Measurements from ENCODE around the gene GUSB.

Gene GUSB

DNA sequence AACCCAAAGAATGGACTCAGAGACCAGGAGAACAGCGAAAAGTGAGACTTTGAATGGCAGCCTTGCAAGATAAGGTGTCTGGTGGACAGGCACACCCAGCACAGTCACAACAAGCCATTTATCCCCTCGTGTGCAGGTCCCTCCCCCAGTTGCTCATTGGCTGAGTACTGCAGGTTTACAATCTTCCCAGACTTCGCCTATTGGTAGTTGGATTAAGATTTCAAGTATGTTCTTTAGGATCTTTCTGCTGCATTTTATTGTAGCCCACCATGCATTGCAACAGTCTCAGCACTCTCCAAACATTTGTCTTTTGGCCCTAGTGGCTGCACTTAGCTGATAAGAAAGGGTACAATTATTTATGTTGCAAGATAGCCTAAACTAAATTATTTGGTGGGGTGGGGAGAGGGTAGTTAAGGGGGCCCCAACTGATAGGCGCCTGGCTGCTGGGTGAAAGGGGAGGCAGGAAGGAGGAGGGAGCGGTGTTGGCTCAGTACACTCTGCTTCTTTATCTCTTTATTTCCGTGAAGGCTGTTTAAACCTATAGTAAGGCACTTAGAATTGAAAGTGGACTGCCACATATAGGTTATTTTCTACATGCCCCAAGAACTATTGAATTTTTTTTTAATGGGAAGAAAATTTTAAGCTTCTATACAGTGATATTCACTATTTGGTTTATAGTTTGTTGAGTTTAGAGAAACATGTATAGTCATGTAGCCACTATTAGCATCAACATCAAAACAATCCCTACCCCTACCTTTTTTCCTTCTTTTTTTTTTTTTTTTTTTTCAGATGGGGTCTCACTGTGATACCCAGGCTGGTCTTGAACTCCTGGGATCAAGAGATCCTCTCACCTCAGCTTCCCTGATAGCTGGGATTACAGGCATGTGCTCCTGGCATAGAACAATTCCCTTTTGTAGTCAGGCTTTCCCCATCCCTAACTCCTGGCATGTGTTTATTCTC lies 54.2 kb downstream of the GUSB start:
- Histone ChIP-seq H3K79me2 (peaks cover 14% of the 10 kb centered on the region), H3K36me3 (ENCODE audit: control insufficient read depth, insufficient read depth, low read length) (no peaks in the 10 kb centered on the region), H3K9ac (no peak overlapping the region), H2AFZ (no peak overlapping the region), H3K4me2 (ENCODE audit: low read length) (no peak overlapping the region), H3K9me3 (ENCODE audit: control insufficient read depth, low read length) (no peaks in the 10 kb centered on the region), H3K4me1 (no peaks in the 10 kb centered on the region), H3K27ac (no peak overlapping the region), H3K4me3 (ENCODE audit: low read depth, low read length) (no peak overlapping the region), H3K27me3 (ENCODE audit: control insufficient read depth, insufficient read depth, low read length) (no peaks in the 10 kb centered on the region)
- TF ChIP-seq, protein P1, sequence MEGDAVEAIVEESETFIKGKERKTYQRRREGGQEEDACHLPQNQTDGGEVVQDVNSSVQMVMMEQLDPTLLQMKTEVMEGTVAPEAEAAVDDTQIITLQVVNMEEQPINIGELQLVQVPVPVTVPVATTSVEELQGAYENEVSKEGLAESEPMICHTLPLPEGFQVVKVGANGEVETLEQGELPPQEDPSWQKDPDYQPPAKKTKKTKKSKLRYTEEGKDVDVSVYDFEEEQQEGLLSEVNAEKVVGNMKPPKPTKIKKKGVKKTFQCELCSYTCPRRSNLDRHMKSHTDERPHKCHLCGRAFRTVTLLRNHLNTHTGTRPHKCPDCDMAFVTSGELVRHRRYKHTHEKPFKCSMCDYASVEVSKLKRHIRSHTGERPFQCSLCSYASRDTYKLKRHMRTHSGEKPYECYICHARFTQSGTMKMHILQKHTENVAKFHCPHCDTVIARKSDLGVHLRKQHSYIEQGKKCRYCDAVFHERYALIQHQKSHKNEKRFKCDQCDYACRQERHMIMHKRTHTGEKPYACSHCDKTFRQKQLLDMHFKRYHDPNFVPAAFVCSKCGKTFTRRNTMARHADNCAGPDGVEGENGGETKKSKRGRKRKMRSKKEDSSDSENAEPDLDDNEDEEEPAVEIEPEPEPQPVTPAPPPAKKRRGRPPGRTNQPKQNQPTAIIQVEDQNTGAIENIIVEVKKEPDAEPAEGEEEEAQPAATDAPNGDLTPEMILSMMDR (IDR thresholded peaks at IDR 0.05) = no peak

DNA sequence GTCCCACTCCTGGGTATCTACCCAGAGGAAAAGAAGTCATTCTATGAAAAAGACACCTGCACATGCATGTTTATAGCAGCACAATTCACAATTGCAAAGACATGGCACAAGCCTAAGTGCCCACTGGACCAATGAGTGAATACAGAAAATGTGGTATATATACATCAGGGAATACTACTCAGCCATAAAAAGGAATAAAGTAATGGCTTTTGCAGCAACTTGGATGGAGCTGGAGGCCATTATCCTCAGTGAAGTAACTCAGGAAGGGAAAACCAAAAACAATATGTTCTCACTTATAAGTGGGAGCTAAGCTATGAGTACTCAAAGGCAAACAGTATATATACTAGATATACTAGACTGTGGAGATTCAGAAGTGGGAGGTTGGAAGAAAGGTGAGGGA lies 55.4 kb downstream of the GUSB start:
- Histone ChIP-seq H3K36me3 (ENCODE audit: control insufficient read depth, insufficient read depth, low read length) (no peaks in the 10 kb centered on the region), H3K27ac (no peak overlapping the region), H3K4me1 (no peaks in the 10 kb centered on the region), H3K9ac (no peak overlapping the region), H3K79me2 (peaks cover 16% of the 10 kb centered on the region), H3K9me3 (ENCODE audit: control insufficient read depth, low read length) (no peaks in the 10 kb centered on the region), H3K4me3 (ENCODE audit: low read depth, low read length) (no peak overlapping the region), H3K27me3 (ENCODE audit: control insufficient read depth, insufficient read depth, low read length) (no peaks in the 10 kb centered on the region), H3K4me2 (ENCODE audit: low read length) (no peak overlapping the region), H2AFZ (no peak overlapping the region)
- TF ChIP-seq, protein P1 (IDR thresholded peaks at IDR 0.05) = no peak

DNA sequence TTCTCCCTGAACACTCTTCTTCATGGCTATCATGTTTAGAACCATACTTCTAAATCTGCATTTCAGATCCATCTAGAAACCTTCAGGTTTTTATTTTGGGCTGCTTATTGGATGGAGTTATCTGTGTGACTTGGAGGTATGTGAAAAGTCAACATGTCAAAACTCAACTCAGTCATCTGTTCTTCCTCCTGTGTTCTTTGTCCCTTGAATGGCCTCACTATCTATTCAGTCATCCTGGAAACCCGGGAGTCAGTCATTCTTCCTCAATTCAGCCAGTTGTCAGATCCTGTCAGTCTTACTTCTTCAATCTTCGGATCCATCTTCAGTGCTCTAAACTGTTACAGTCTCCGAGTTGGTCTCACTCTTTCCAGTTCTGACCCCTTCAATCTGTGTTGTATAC lies 57.0 kb downstream of the GUSB start:
- Histone ChIP-seq H3K79me2 (peaks cover 27% of the 10 kb centered on the region), H2AFZ (no peak overlapping the region), H3K36me3 (ENCODE audit: control insufficient read depth, insufficient read depth, low read length) (no peaks in the 10 kb centered on the region), H3K9me3 (ENCODE audit: control insufficient read depth, low read length) (no peaks in the 10 kb centered on the region), H3K4me3 (ENCODE audit: low read depth, low read length) (no peak overlapping the region), H3K4me1 (no peaks in the 10 kb centered on the region), H3K4me2 (ENCODE audit: low read length) (no peak overlapping the region), H3K27ac (no peak overlapping the region), H3K27me3 (ENCODE audit: control insufficient read depth, insufficient read depth, low read length) (no peaks in the 10 kb centered on the region), H3K9ac (no peak overlapping the region)
- TF ChIP-seq, protein P1 (IDR thresholded peaks at IDR 0.05) = no peak

DNA sequence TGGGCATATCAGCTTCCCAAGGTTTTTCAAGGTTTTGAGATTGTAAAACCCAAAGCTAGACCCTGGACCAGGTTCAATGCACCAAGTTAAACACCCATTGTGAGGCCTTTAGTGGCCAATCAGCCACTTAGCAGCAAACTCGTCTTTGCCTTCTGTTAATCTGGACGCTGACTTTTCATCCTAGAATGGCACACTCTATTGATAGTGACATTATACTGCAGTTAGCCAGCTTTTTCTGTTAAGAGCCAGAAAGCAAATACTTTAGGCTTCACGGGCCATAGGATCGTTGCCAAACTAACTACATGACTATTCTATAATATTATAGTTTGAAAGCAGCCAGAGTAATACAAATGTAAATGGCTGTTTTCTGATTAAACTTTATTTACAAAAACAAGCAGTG lies 57.8 kb downstream of the GUSB start:
- no peak overlapping the region for H3K9ac ChIP-seq
- TF ChIP-seq, protein P1 (IDR thresholded peaks at IDR 0.05) = no peak
- no peaks in the 10 kb centered on the region for H3K4me1 ChIP-seq
- H3K27me3 ChIP-seq (ENCODE audit: control insufficient read depth, insufficient read depth, low read length) = no peaks in the 10 kb centered on the region
- no peak overlapping the region for H3K27ac ChIP-seq
- H3K4me2 ChIP-seq (ENCODE audit: low read length) = no peak overlapping the region
- no peak overlapping the region for H2AFZ ChIP-seq
- no peaks in the 10 kb centered on the region for H3K9me3 ChIP-seq (ENCODE audit: control insufficient read depth, low read length)
- H3K79me2 ChIP-seq = peaks cover 34% of the 10 kb centered on the region
- H3K4me3 ChIP-seq (ENCODE audit: low read depth, low read length) = no peak overlapping the region
- no peaks in the 10 kb centered on the region for H3K36me3 ChIP-seq (ENCODE audit: control insufficient read depth, insufficient read depth, low read length)

DNA sequence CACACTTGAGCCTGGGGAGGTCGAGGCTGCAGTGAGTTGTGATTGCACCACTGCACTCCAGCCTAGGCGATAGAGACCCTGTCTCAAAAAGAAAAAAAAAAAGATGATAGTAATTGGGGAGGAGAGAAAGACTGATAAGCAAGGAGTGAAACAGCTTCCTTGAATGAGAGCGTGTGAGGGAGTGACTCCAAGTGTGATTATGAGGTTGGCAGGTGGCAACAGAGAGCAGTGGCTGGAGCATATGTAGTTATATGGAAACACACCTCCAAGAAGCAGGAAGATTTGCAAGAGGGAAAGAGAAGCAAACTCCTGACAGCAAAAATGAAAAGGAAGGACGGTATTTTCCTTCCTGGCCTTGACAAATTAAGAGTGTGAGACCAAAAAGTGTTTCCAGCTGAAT lies 58.7 kb downstream of the GUSB start:
- no peak overlapping the region for H3K4me2 ChIP-seq (ENCODE audit: low read length)
- no peaks in the 10 kb centered on the region for H3K27me3 ChIP-seq (ENCODE audit: control insufficient read depth, insufficient read depth, low read length)
- H2AFZ ChIP-seq = no peak overlapping the region
- H3K79me2 ChIP-seq = peaks cover 37% of the 10 kb centered on the region
- H3K9ac ChIP-seq = no peak overlapping the region
- no peak overlapping the region for H3K4me3 ChIP-seq (ENCODE audit: low read depth, low read length)
- H3K36me3 ChIP-seq (ENCODE audit: control insufficient read depth, insufficient read depth, low read length) = no peaks in the 10 kb centered on the region
- no peaks in the 10 kb centered on the region for H3K9me3 ChIP-seq (ENCODE audit: control insufficient read depth, low read length)
- no peak overlapping the region for H3K27ac ChIP-seq
- TF ChIP-seq, protein P1 (IDR thresholded peaks at IDR 0.05) = no peak
- no peaks in the 10 kb centered on the region for H3K4me1 ChIP-seq
